Epithelial cell of esophagus (primary cell): ENCODE results near the gene DCST1.

ENCODE experiments used
- DNase-seq: peaks from one replicate; pipeline ENCODE4 v3.0.0; 2010; ENCODE audit warnings: low read depth
- H3K4me3 ChIP-seq: 2 replicates; pipeline ENCODE4 v1.5.1; 2011; ENCODE audit warnings: mild to moderate bottlenecking, low read length, control low read depth
- CTCF ChIP-seq: IDR thresholded peaks from 2 replicates; pipeline ENCODE4 v1.5.1; 2011; ENCODE audit warnings: low read depth, mild to moderate bottlenecking, low read length, control low read depth, inconsistent platforms; ENCODE audit not compliant: insufficient read depth; ENCODE audit errors: missing control alignments

DCST1 gene

GRCh38 chr1:155001675-155002463 lies 31.8 kb upstream of the DCST1 start:
- TF ChIP-seq CTCF, result peak; percentile 33
- peak overlapping the region; percentile 89 for H3K4me3 ChIP-seq
- peak; percentile 100 for DNase-seq

DNA sequence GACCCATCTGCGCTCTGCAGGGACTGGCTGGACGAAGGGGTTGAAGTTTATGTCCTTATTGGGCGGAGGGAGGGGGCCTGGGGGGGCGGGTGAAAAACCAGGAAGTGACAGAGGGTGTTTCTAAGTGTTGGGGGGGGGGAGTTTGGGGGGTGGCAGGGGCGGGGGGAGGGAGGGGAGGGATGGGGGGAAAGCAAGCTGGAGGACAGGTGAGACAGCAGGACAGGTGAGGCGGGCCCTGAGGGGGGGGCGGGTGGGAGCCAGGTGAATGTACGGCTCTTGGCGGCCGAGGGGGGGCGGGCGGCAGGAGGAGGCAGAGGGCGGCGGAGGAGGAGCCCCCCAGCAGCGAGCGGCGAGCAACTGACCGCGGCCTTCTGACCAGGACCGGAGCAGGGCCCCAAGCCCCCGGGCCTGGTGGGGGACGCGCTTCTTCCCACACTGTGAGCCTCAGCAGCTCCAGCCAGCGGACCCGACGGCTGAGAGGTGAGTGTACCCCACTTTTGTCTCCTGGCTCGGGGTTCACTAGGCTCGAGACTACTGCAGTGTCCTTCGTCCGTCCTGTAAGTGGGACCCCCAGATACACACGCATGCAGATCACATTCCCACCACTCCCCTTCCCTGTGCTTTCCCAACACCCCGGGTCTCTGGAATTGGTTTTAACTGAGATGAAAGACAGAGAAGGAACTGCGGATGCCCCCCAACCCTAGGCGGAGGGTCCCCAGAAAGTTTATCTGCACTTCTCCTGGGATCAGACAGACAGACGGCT lies 31.0 kb upstream of the DCST1 start, which contains the start of gene ZBTB7B:
Gene ZBTB7B, plus strand, starts transcription at position 339 of the 763 bp plus-strand sequence. CDS start 11,859 bp downstream, outside the sequence.
- H3K4me3 ChIP-seq, result peak within 1 kb of the TSS; percentile 89
- DNase-seq, result peak; percentile 35
- TF ChIP-seq CTCF, result no peak

- TF ChIP-seq CTCF, result no peak
- H3K4me3 ChIP-seq, result peak overlapping the region; percentile 89
- DNase-seq, result peak; percentile 48
Observed at GRCh38 chr1:155003227-155003765, 30.3 kb upstream of the DCST1 start.

GRCh38 chr1:155003766-155004351 lies 29.8 kb upstream of the DCST1 start:
- DNase-seq, result no peak
- no peak for TF ChIP-seq CTCF
- peak overlapping the region; percentile 89 for H3K4me3 ChIP-seq

DNA sequence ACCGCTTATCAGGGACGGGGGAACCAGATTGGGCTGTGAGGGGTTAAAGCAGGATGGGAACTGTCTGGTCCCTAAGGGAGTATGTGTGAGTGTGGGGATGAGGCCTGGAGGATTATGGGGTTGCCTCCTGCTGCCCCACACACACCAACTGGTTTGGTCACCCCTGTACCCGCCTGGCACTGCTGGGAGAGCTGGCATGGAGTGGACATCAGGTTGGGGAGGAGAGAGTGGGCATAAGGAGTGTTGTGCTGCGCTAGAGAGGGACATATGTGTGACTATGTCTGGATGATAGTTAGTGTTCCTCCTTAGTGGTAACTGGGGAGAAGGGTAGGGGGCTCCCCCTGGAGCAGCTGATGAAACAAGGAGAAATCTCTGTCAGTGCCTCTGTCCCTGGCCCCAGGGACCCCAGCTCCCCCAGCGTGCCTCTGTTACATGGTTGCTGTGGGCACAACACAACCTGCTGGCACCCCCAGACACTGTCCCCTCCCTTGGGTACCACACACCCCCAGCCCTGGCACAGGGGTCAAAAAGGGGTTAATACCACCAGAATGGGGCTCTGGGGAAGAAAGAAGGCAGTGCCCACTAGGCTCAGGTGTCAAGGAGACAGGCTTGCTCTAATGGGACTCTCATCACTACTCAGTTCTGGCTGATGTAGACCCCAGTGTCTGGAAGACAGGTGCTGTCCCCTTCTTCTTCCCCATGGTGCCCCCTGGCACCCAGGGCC lies 29.1 kb upstream of the DCST1 start:
- TF ChIP-seq CTCF, result no peak

GRCh38 chr1:155005076-155006011 lies 28.3 kb upstream of the DCST1 start:
- TF ChIP-seq CTCF, result no peak
- H3K4me3 ChIP-seq, result peak overlapping the region; percentile 89
- DNase-seq, result peak; percentile 63

More for the DNA sequence above, 29.1 kb upstream of the DCST1 start:
- DNase-seq, result no peak
- H3K4me3 ChIP-seq, result peak overlapping the region; percentile 89
